Kidney tubule cell (primary cell): ENCODE results near the gene ECSIT.
A peak's percentile ranks its signal among the peaks of the same experiment; 100 is the strongest.

Experiments used
- DNase-seq: peaks from one replicate; pipeline ENCODE4 v3.0.0-alpha.2; 2018; ENCODE audit warnings: low spot score

ECSIT gene

GRCh38 chr19:11550265-11550664 is 21.3 kb upstream of the ECSIT start:
- no peak for DNase-seq

GRCh38 chr19:11549386-11549953 is 20.5 kb upstream of the ECSIT start:
- no peak for DNase-seq

GRCh38 chr19:11547929-11548700 is 19.2 kb upstream of the ECSIT start:
- no peak for DNase-seq

- DNase-seq: no peak
These were observed 12.3 kb upstream of the ECSIT start for GRCh38 chr19:11541238-11541637.

- DNase-seq: no peak
These were observed 11.7 kb upstream of the ECSIT start for GRCh38 chr19:11540645-11541044.

DNA sequence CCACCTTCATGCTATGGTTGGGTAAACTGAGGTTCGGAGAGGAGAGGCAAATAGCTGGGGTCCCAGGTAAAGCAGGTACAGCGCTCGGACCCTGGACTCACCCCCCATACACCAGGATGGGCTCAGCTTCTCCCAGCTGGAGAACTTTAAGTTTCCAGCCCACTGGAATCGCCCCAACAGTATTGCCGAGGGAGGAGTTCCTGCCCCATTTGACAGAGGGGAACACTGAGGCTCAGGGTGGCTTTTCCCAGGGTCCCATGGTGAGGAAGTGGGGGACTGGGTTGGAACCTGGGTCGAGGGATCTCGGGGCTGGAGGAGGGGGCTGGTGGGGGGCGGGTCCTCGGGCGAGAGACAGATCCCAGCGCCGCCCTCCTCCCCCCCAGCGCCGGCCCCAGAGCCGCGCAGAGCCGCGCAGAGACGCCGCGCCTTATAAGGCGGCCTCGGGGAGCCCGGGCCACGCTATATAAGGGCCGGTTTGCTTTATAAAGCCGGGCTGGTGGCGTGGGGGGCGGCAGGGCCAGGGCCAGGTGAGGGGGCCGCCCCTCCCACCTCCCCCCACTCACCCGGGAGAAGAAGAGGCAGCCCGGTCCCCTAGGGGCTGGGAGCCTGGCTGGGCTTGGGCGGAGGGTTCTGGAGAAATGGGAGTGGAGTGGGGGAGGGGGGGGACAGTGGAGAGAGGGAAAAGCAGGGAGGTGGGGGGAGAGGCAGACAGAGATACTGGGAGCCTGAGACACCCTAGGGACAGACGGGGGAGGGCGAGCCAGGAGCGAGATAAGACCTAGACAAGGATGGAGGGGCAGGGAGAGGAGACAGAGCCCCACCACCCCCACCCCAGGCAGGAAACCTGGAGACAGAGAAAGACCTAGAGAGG is 10.8 kb upstream of the ECSIT start:
- no peak for DNase-seq

- DNase-seq: no peak
These were observed 9.5 kb upstream of the ECSIT start, which contains the start of gene CNN1 for GRCh38 chr19:11538232-11539036. Gene CNN1 (plus strand): TSS chr19:11538851. CDS start chr19:11538928, 77 bp downstream.

DNA sequence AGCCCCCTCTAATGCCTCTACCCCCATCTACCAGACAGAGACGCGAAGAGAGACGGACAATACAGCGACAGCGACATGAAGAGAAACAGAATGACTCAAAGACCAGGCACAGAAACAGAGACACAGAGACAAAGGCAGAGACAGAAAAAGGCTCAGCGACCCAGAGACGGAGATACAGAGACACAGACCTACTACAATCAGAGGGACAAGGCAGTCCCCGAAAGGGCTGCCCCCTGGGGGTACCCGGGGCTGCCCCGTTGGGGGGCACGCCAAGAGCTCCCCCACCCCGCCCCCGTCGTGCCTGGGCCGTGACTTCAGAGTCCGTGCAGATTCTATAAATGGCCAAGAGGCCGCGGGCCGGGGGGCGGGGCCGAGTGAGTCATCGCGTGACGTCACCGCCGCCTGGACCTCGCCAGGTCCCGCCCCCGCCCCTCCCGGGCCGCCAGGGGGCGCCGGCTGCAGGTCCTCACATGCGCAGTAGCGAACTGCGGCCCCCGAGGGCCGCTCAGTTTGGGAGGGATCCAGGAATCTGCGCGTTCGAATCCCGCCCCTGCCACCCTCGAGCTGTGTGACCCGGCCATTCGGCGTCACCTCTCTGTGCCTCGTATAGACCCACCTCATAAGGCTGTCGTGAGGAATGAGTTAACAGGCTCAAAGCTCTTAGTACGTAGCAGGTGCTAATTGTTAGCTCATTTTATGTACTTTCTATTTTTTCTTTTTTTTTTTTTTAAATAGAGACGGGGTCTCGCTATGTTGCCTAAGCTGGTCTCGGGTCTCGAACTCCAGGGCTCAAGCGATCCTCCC is 7.1 kb upstream of the ECSIT start:
- peak; percentile 89 for DNase-seq

DNA sequence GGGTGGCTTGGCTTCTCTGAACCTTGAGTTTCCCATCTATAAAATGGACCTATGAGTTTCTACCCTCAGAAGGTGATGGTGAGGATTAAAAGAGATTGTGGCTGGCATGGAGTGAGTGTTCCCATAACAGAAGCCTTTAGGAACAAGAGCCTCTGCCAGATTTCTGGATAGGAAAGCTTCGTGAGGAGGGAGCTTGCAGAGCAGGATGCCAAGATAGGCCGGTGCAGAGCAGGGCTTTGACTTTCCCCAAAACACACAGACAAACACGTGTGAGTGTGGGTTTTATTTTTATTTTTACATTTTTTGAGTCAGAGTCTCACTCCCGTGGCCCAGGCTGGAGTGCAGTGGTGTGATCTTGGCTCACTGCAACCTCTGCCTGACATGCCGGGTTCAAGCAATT is 6.0 kb upstream of the ECSIT start:
- DNase-seq: no peak

DNA sequence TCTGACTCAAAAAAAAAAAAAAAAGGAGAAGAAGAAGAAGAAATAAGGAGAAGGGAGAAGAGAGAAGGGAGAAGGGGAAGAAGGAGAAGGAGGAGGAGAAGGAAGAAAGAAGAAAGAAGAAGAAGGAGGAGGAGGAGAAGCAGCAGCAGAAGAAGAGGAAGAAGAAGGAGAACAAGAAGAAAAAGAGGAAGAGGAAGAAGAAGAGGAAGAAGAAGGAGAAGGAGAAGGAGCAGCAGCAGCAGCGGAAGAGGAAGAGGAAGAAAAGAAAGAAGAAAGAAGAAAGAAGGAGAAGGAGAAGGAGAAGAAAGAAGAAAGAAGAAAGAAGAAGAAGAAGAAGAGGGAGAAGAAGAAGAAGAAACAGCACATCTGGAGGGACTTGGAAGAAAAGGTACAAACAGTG is 5.6 kb upstream of the ECSIT start:
- DNase-seq: no peak

DNA sequence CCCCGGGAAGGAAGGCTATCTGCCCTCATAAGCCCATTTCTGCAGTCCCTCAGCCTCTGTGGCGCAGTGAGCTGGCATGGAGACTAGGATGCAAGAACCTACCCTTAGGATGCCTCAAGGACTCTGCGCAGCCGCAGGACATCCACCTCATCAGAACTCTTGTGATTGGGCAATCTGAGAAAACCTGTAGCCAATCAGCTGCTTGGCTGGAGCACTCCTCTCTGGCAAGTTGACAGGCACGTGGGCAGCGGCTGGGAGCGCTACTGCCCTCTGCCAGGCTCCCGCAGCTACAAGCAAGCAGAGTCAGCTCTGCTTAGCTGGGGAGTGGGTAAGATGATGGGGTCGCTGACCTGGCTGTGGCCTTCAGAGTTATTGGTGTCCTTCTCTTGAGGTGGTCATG is 1.5 kb upstream of the ECSIT start:
- peak; percentile 72 for DNase-seq

- DNase-seq: no peak
These were observed 9.8 kb downstream of the ECSIT start for GRCh38 chr19:11519138-11519537.

GRCh38 chr19:11513946-11514345 is 15.0 kb downstream of the ECSIT start:
- DNase-seq: no peak

GRCh38 chr19:11510444-11510843 is 18.5 kb downstream of the ECSIT start:
- DNase-seq: no peak

GRCh38 chr19:11507370-11508078 is 21.4 kb downstream of the ECSIT start:
- no peak for DNase-seq

GRCh38 chr19:11506967-11507366 is 22.0 kb downstream of the ECSIT start:
- DNase-seq: no peak

DNA sequence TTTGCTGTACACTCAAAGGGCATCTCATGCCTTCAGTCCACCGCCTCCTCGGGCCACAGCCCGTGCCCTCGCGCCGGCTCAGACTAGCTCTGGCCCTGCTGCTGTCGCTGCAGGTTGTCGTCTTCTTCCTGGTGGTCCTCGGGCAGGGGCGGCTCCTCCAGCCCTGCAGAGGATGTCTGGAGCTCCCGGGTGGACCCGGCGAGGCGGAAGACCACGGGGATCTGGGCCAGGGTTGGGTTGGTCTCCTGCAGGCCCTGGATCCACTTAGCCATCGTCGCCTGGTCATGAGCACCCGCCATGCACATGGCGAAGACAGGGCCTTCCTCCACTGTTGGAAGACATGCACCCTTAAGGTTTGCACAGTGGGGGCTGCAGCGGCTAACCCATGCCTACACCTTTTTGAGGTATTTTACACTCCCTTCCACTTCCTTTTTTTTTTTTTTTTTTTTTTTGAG is 22.8 kb downstream of the ECSIT start:
- DNase-seq: no peak

GRCh38 chr19:11505504-11506100 is 23.3 kb downstream of the ECSIT start, which contains the start of gene ZNF653:
Gene ZNF653 (minus strand): TSS chr19:11505839. CDS start chr19:11505786, 53 bp downstream.
- DNase-seq: peak; percentile 95

DNA sequence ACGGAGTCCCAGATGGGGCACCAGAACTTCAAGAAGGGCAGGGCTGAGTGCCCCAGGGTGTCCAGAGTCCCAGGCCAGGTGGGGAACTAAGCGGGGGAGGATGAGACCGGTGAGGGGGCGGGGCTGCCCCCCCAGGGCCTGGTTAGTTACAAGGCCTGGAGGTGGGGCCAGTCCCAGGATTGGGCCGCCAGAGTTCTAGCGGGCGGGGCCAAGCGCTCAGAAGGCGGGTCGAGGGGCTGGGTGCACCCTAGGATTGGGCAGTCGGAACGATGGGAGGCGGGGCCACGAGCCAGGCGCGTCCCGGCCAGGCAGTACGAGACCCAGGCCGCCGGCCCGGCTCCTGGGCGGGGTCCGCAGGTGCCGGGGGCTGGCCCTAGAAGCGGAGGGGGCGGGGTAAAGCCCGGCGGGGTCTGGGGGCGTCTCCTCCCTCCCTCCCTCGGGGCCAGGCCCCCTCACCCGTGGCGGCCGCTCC is 23.9 kb downstream of the ECSIT start:
- peak; percentile 98 for DNase-seq
